Measurements from ENCODE around the gene NSD2. TPM values are rescaled to one million over a fixed set of nuclear protein-coding genes. Genes with fewer than 3 reads are reported as not detected.
A peak's percentile ranks its signal among the peaks of the same experiment; 100 is the strongest.
"Not testable (repeated sequence)": the region's sequence is repeated elsewhere in the genome, so short reads cannot be mapped to it uniquely, and the experiment has no call there.

The NSD2 gene
- total and polyA plus RNA-seq, 5 donors from 2014 or later = 5.9 to 95.8 (median 7.3) TPM

GRCh38 chr4:1994938-1995337 lies 123.7 kb downstream of the NSD2 start:
- Histone ChIP-seq H3K9me3 (ENCODE audit: control insufficient read depth in 2 of 2, low read length in 2 of 2) (peaks cover 16 to 26% of the 10 kb centered on the region in 2 experiments), H3K27me3 (ENCODE audit: control insufficient read depth, insufficient read depth, low read length) (no peaks in the 10 kb centered on the region), H3K4me1 (ENCODE audit: control insufficient read depth, insufficient read depth, low read length, poor library complexity, severe bottlenecking) (no peaks in the 10 kb centered on the region), H3K36me3 (ENCODE audit: control insufficient read depth, insufficient read depth, low read length) (peaks cover 28% of the 10 kb centered on the region), H3K27ac (ENCODE audit: insufficient read depth, low read length, poor library complexity, severe bottlenecking) (no peak overlapping the region), H3K4me3 (ENCODE audit: low read depth, low read length) (no peak overlapping the region)
- peaks cover 44% of the 10 kb centered on the region for H3K36me3 Mint-ChIP-seq
- DNase-seq (no peak), ATAC-seq (ENCODE audit: low read depth in 2 of 2) (no peak)
- H3K9me3 Mint-ChIP-seq = peaks cover 0 to 36% (median 11%) of the 10 kb centered on the region in 7 donors
- no peak overlapping the region for H3K4me3 Mint-ChIP-seq
- H3K27ac Mint-ChIP-seq = peak overlapping the region in 1 of 3 donors; percentile 28
- H3K4me1 Mint-ChIP-seq = peaks cover 10 to 41% (median 23%) of the 10 kb centered on the region in 4 donors
- no peaks in the 10 kb centered on the region for H3K27me3 Mint-ChIP-seq

GRCh38 chr4:1996866-1997611 lies 125.8 kb downstream of the NSD2 start:
- ATAC-seq (ENCODE audit: low read depth in 2 of 2) (no peak), DNase-seq (no peak)
- Mint-ChIP-seq H3K27ac (peak overlapping the region in 1 of 3 donors; percentile 62), H3K4me1 (peaks cover 22 to 54% (median 25%) of the 10 kb centered on the region in 4 donors), H3K36me3 (peaks cover 55% of the 10 kb centered on the region), H3K4me3 (no peak overlapping the region), H3K27me3 (no peaks in the 10 kb centered on the region), H3K9me3 (peaks cover 0 to 43% (median 14%) of the 10 kb centered on the region in 7 donors)
- Histone ChIP-seq H3K27me3 (ENCODE audit: control insufficient read depth, insufficient read depth, low read length) (no peaks in the 10 kb centered on the region), H3K4me1 (ENCODE audit: control insufficient read depth, insufficient read depth, low read length, poor library complexity, severe bottlenecking) (no peaks in the 10 kb centered on the region), H3K36me3 (ENCODE audit: control insufficient read depth, insufficient read depth, low read length) (peaks cover 21% of the 10 kb centered on the region), H3K27ac (ENCODE audit: insufficient read depth, low read length, poor library complexity, severe bottlenecking) (no peak overlapping the region), H3K9me3 (ENCODE audit: control insufficient read depth in 2 of 2, low read length in 2 of 2) (peaks cover 18 to 26% of the 10 kb centered on the region in 2 experiments), H3K4me3 (ENCODE audit: low read depth, low read length) (no peak overlapping the region)

- no peak for DNase-seq
- H3K4me3 Mint-ChIP-seq = no peak overlapping the region
- peaks cover 18 to 26% of the 10 kb centered on the region in 2 experiments for H3K9me3 ChIP-seq (ENCODE audit: control insufficient read depth in 2 of 2, low read length in 2 of 2)
- ATAC-seq (ENCODE audit: low read depth in 2 of 2) = no peak
- H3K36me3 ChIP-seq (ENCODE audit: control insufficient read depth, insufficient read depth, low read length) = peaks cover 21% of the 10 kb centered on the region
- H3K27me3 Mint-ChIP-seq = no peaks in the 10 kb centered on the region
- H3K27me3 ChIP-seq (ENCODE audit: control insufficient read depth, insufficient read depth, low read length) = no peaks in the 10 kb centered on the region
- H3K4me1 Mint-ChIP-seq = peaks cover 28 to 61% (median 30%) of the 10 kb centered on the region in 4 donors
- no peak overlapping the region for H3K27ac Mint-ChIP-seq
- peaks cover 62% of the 10 kb centered on the region for H3K36me3 Mint-ChIP-seq
- H3K27ac ChIP-seq (ENCODE audit: insufficient read depth, low read length, poor library complexity, severe bottlenecking) = no peak overlapping the region
- H3K4me1 ChIP-seq (ENCODE audit: control insufficient read depth, insufficient read depth, low read length, poor library complexity, severe bottlenecking) = no peaks in the 10 kb centered on the region
- no peak overlapping the region for H3K4me3 ChIP-seq (ENCODE audit: low read depth, low read length)
- peaks cover 0 to 43% (median 14%) of the 10 kb centered on the region in 7 donors for H3K9me3 Mint-ChIP-seq
Measured at GRCh38 chr4:1997712-1998111, 126.5 kb downstream of the NSD2 start.

- Mint-ChIP-seq H3K36me3 (peaks cover 67% of the 10 kb centered on the region), H3K4me1 (peaks cover 33 to 66% (median 36%) of the 10 kb centered on the region in 4 donors), H3K27ac (no peak overlapping the region), H3K4me3 (peak overlapping the region in 1 of 4 donors; percentile 54), H3K27me3 (no peaks in the 10 kb centered on the region), H3K9me3 (peaks cover 0 to 43% (median 14%) of the 10 kb centered on the region in 7 donors)
- peaks cover 18 to 26% of the 10 kb centered on the region in 2 experiments for H3K9me3 ChIP-seq (ENCODE audit: control insufficient read depth in 2 of 2, low read length in 2 of 2)
- no peaks in the 10 kb centered on the region for H3K27me3 ChIP-seq (ENCODE audit: control insufficient read depth, insufficient read depth, low read length)
- no peak for ATAC-seq (ENCODE audit: low read depth in 2 of 2)
- H3K36me3 ChIP-seq (ENCODE audit: control insufficient read depth, insufficient read depth, low read length) = peaks cover 21% of the 10 kb centered on the region
- H3K27ac ChIP-seq (ENCODE audit: insufficient read depth, low read length, poor library complexity, severe bottlenecking) = no peak overlapping the region
- DNase-seq = no peak
- no peaks in the 10 kb centered on the region for H3K4me1 ChIP-seq (ENCODE audit: control insufficient read depth, insufficient read depth, low read length, poor library complexity, severe bottlenecking)
- H3K4me3 ChIP-seq (ENCODE audit: low read depth, low read length) = no peak overlapping the region
Measured at GRCh38 chr4:1998296-1998695, 127.1 kb downstream of the NSD2 start.

GRCh38 chr4:1999308-1999707 lies 128.1 kb downstream of the NSD2 start:
- H3K27me3 ChIP-seq (ENCODE audit: control insufficient read depth, insufficient read depth, low read length); H3K4me3 ChIP-seq (ENCODE audit: low read depth, low read length); H3K27me3 Mint-ChIP-seq; ATAC-seq (ENCODE audit: low read depth in 2 of 2); DNase-seq; H3K27ac Mint-ChIP-seq; H3K4me1 ChIP-seq (ENCODE audit: control insufficient read depth, insufficient read depth, low read length, poor library complexity, severe bottlenecking); H3K4me3 Mint-ChIP-seq; H3K27ac ChIP-seq (ENCODE audit: insufficient read depth, low read length, poor library complexity, severe bottlenecking): not testable (repeated sequence)
- Mint-ChIP-seq H3K9me3 (peaks cover 0 to 43% (median 14%) of the 10 kb centered on the region in 7 donors), H3K4me1 (peaks cover 34 to 69% (median 38%) of the 10 kb centered on the region in 4 donors), H3K36me3 (peaks cover 70% of the 10 kb centered on the region)
- H3K36me3 ChIP-seq (ENCODE audit: control insufficient read depth, insufficient read depth, low read length) = peaks cover 25% of the 10 kb centered on the region
- H3K9me3 ChIP-seq (ENCODE audit: control insufficient read depth in 2 of 2, low read length in 2 of 2) = peaks cover 18 to 26% of the 10 kb centered on the region in 2 experiments

- Mint-ChIP-seq H3K27ac (peak overlapping the region in 1 of 3 donors; percentile 62), H3K36me3 (peaks cover 50% of the 10 kb centered on the region), H3K4me1 (peaks cover 33 to 72% (median 47%) of the 10 kb centered on the region in 4 donors), H3K4me3 (peak overlapping the region in 2 of 4 donors; percentile 43 to 87), H3K9me3 (peaks cover 0 to 21% (median 7%) of the 10 kb centered on the region in 7 donors)
- H3K9me3 ChIP-seq (ENCODE audit: control insufficient read depth in 2 of 2, low read length in 2 of 2); H3K27ac ChIP-seq (ENCODE audit: insufficient read depth, low read length, poor library complexity, severe bottlenecking); DNase-seq; H3K27me3 ChIP-seq (ENCODE audit: control insufficient read depth, insufficient read depth, low read length); ATAC-seq (ENCODE audit: low read depth in 2 of 2); H3K27me3 Mint-ChIP-seq; H3K4me3 ChIP-seq (ENCODE audit: low read depth, low read length): not testable (repeated sequence)
- H3K4me1 ChIP-seq (ENCODE audit: control insufficient read depth, insufficient read depth, low read length, poor library complexity, severe bottlenecking) = peaks cover 13% of the 10 kb centered on the region
- peaks cover 16% of the 10 kb centered on the region for H3K36me3 ChIP-seq (ENCODE audit: control insufficient read depth, insufficient read depth, low read length)
Measured at GRCh38 chr4:2003361-2003760, 132.2 kb downstream of the NSD2 start.

- Mint-ChIP-seq H3K9me3 (peaks cover 0 to 2% (median 0%) of the 10 kb centered on the region in 7 donors), H3K27ac (peak overlapping the region in 2 of 3 donors; percentile 33 to 43), H3K4me3 (peak overlapping the region; percentile 93 to 99 (median 95)), H3K27me3 (peaks cover 4% of the 10 kb centered on the region), H3K4me1 (peaks cover 28 to 55% (median 44%) of the 10 kb centered on the region in 4 donors), H3K36me3 (peaks cover 20% of the 10 kb centered on the region)
- H3K4me3 ChIP-seq (ENCODE audit: low read depth, low read length) = no peak overlapping the region
- H3K27me3 ChIP-seq (ENCODE audit: control insufficient read depth, insufficient read depth, low read length) = no peaks in the 10 kb centered on the region
- no peak for ATAC-seq (ENCODE audit: low read depth in 2 of 2)
- peaks cover 23% of the 10 kb centered on the region for H3K4me1 ChIP-seq (ENCODE audit: control insufficient read depth, insufficient read depth, low read length, poor library complexity, severe bottlenecking)
- H3K9me3 ChIP-seq (ENCODE audit: control insufficient read depth in 2 of 2, low read length in 2 of 2) = no peaks in the 10 kb centered on the region
- H3K27ac ChIP-seq (ENCODE audit: insufficient read depth, low read length, poor library complexity, severe bottlenecking) = no peak overlapping the region
- H3K36me3 ChIP-seq (ENCODE audit: control insufficient read depth, insufficient read depth, low read length) = peaks cover 12% of the 10 kb centered on the region
- DNase-seq = no peak
Measured at GRCh38 chr4:2006367-2006766, 135.2 kb downstream of the NSD2 start.

Data from CD4-positive, CD25-positive, alpha-beta regulatory T cell (primary cell).